DMS53 (cell line): ENCODE data around the gene LMX1B.
A peak's percentile ranks its signal among the peaks of the same experiment; 100 is the strongest.

Experiments used
- DNase-seq: peaks from one replicate; lab custom pipeline; 2025; lab: John Stamatoyannopoulos, UW

LMX1B gene

GRCh38 chr9:126617823-126618165, 4.1 kb downstream of the LMX1B start:
- DNase-seq = no peak

DNA sequence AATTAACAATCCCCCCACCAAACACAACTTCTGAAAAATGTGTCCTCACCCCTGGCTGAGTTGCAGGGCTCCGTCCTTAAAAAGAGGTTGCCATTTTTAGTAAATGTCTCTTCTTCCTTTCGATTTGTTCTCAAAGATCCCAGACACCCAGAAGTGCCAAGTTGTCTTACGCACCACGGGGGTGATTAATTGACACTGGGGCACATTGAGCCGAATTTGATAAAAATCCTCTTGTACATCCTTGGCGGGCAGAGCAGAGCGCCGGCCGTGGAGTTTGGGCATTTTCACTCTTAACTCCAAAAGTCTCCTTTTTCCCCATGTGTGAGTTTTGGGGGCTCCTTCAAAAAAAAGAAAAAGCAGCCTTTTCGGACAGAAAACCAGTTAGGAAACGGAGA, 4.5 kb downstream of the LMX1B start:
- no peak for DNase-seq

GRCh38 chr9:126618585-126619360, 5.0 kb downstream of the LMX1B start:
- DNase-seq = no peak

- DNase-seq = no peak
Measured at GRCh38 chr9:126619361-126620135, 5.8 kb downstream of the LMX1B start.

DNA sequence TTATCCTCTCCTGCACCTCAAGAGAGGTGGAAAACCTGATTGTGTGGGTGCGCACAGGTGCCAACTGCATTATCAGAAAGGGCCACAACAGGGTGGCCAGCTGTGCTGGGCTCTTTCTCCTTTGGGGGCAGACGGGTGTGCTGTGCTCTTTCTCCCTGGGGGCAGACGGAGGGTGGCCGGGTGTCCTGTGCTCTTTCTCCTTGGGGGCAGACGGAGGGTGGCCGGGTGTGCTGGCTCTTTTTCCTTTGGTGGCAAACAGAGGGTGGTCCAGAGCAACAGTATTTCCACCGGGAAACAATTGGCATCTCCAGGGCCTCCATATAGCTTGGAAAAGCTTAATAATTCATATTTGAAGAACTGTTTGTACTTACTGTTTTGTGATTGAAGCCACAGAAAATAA, 6.8 kb downstream of the LMX1B start:
- no peak for DNase-seq

GRCh38 chr9:126621061-126621918, 7.6 kb downstream of the LMX1B start:
- no peak for DNase-seq

DNA sequence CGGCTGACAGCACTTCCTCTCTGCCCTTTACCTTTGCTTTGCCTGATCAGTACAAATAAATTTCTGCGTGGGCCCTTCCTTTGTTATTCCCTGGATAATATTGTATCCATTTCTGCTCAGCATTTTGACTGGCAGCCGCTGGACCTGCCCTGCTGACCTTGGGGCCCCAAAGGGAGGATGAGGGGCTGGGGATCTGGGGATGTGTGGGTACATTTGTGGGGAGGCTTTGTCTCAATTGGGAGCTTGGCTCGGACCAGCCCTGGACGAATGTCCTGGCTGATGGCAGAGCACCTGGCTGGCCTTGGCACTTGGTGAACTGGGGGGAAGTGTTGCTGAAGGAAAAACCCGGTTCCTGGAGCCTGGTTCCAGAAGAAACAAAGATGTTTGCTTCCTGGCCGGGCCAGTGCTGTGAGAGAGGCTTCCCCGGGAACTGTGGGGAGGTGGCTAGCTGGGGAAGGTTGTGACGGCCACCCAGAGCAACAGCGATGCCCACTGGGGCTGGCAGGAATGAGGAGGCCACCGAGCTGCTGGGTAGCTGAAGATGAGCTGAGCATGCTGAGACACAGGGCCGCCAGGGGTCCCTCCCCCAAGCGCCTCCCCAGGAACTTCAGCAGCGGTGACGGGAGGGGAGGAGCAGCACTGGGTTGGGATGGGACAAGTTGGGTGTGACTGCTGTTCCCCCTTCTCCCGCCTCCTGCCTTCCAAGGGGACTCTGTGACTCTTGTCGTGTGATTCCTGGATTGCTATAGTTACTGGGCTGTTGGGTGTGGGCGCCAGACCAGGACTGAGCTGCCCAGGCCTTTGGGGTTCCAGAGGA, 8.4 kb downstream of the LMX1B start:
- no peak for DNase-seq

GRCh38 chr9:126623314-126623666, 9.6 kb downstream of the LMX1B start:
- no peak for DNase-seq

DNA sequence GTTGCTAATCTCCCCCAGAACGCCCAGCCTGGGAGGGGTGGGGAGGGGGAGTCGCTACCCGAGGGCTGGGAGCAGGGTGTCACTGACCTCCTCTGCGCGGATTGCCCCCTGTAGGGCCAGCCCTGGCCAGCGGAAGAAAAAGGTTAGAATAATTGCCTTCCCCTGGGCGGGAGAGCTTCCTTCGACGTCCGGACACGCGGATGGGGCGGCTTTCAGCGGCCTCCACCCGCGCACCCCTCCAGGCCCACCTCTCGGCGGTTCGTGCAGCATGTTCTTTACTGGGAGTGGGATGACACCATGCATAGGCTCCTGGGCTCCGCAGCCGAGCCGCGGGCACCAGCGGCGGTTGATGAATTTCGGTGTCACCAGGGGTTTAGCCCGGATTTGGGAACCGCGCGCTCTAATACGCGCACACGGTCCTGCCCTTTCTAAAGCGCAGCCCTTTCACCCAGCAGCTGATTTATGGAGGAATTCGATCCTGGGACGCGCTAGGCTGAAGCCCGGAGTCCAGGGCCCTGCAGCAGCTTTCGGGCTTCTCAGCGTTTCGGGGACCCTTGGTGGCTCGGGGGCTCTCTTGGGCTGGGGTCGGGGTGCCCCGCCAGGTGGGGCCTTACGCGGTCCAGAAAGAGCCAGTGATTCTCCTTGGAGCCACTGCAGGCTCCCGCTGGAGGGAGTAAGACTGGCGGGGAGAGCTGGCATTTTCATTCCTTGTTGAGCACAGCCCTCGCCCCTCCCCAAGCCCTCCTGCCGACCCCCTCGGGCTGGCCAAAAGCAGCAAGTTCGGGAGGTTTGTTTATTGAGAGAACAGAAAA, 10.1 kb downstream of the LMX1B start:
- no peak for DNase-seq

- no peak for DNase-seq
Measured at GRCh38 chr9:126624479-126624826, 10.7 kb downstream of the LMX1B start.

DNA sequence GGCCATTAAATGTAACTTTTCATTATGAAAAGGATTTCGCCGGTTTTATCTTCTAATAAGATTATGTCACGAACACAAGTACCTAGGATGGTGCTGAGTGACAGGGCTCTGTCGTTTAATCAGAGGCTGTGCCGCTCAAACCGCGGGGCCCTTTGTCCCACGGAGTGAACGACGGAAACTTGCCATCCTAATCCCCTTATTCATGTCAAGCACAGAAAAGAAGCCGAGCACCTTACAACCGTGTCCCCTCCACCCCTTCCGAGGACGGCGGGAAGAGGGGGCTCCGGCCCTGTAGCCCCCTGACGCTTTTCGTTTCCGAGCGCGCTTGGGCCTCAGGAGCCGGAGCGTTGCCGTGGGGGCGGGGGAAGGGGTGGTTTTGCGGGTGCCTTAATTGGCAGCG, 11.2 kb downstream of the LMX1B start:
- no peak for DNase-seq

DNA sequence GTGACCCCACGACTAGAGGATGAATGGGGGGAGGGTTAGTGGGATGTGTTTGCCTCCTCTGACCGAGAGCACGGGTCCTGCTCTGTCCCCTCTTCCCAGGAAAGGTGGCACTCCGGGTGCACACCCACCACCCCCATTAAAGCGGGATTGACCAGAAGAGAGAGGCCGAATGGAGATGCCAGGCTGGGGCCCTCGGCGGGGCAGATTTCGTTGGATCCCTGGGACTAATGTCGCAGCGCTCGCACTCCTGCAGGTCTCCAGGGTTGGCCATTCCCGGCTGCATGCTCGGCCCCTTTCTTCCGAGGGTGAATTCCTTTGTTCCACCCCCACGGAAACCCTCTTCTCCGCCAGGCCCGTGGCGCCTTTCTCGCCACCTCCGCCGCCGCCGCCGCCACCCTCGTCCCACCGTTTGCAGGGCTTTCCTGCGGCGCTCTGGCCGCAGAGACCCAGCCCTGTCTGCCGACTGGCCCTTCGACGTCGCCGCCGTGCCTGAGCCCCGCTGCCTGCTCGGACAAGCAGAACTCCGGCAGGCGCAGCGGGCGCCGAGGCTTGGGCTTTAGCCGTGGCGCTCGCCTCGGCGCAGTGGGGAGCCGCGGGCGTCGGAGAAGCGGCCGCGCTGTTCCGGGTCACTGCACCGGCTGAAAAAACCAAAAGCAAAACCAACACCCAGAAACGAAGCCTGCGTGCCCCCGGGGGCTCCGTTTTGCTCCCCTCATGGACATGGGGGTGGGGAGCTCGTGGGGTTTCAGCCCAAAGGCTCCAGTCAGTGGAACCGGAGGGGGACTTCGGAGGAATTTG, 11.8 kb downstream of the LMX1B start:
- peak; percentile 56 for DNase-seq

GRCh38 chr9:126626127-126626925, 12.6 kb downstream of the LMX1B start:
- peak; percentile 65 for DNase-seq

GRCh38 chr9:126626926-126627233, 13.2 kb downstream of the LMX1B start:
- DNase-seq = no peak

GRCh38 chr9:126628146-126628545, 14.4 kb downstream of the LMX1B start:
- DNase-seq = no peak

- DNase-seq = peak; percentile 46
Measured at GRCh38 chr9:126628969-126629674, 15.4 kb downstream of the LMX1B start.

DNA sequence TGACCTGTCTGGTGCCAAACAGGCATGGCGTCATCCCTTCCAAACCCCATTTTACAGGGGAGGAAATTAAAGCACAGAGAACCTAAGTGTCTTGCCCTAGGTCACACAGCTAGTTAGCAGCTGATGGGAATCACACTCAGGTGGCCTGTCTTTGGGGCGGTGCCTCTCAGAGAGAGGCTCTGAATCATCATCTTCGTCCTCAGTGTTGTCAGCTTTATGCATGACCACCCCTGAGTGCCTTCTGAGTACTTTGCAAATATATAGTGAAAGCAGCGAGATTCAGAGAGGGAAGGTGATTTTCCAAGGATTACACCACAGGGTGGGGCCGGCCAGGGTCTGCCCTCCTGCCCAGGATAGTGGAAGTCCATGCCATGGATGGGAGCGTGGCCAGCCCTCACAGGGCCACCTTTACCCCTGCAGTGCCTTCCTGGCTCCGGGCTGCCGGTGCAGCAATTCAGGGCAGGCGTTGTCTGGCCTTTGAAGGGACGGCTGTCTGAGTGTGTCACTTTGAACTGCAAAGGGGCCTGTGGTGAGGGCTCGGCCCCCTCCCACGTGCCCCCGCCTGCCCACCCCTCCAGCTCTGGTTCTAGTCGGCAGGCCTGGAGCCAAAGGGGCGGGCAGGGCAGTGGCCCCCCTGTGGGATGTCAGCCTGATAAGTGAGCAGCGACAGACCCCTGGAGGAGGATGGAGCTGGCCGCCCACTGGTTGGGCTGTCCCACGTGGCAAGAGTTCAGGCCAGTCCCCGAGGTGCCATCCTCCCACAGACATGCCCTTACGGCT, 16.9 kb downstream of the LMX1B start:
- DNase-seq = peak; percentile 95

DNA sequence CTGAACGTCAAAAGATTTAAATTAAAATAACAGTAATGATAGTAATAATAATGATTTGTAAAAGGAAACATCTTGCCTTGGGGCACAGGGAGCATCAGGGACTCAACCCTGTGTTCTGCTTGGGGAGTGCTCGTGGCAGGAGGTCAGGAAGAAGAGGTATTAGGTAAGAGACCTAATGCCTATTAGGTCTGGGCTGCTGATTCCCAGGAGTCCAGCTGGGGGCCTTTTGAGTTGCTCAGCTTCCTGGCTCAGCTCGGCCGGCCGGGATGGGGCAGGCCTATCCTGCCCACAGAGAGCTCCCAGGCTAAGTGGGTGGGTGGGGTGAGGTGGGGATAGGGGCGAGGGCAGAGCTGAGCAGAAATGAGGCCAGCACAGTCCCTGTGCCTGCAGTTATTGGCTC, 17.5 kb downstream of the LMX1B start:
- peak; percentile 44 for DNase-seq
